PC-9 (cell line): ENCODE measurements around the gene CMIP. TPM values are rescaled to one million over a fixed set of nuclear protein-coding genes. Genes with fewer than 3 reads are reported as not detected.

Experiments used
- BruUV-seq: library from RNA; stranded (reverse); fragments of 400-500 nt; replicated peaks from 2 replicates; lab custom pipeline; 2021; lab: Mats Ljungman, UMichigan
- CTCF ChIA-PET: fragments of 300-600 bp; sonication (Branson Sonifier 250); formaldehyde crosslinking; loops from one replicate; lab custom pipeline; 2022; ENCODE audit warnings: antibody characterized with exemption; lab: Charles Lee
- POLR2A ChIA-PET: fragments of 300-600 bp; sonication (Branson Sonifier 250); formaldehyde crosslinking; loops from one replicate; lab custom pipeline; 2022; ENCODE audit warnings: antibody characterized with exemption; ENCODE audit not compliant: unreplicated experiment; lab: Charles Lee
- DNase-seq, 2 experiments: peaks; one replicate each; pipeline versions ENCODE4 v3.0.0 to v3.0.0-alpha.2; 2015 to 2022; ENCODE audit warnings: mixed read lengths in 1 of 2
- H2AFZ ChIP-seq: fragments of 200-600 bp; sonication (generic); 2 replicates; pipeline ENCODE4 v1.8.1; 2017; ENCODE audit warnings: antibody characterized with exemption
- H3F3A ChIP-seq: fragments of 200-600 bp; sonication (generic); 2 replicates; pipeline ENCODE4 v1.8.1; 2017; ENCODE audit warnings: antibody characterized with exemption, mild to moderate bottlenecking, low read depth; ENCODE audit not compliant: insufficient read depth
- H3K27ac ChIP-seq: fragments of 200-600 bp; sonication (generic); 2 replicates; pipeline ENCODE4 v1.6.1; 2016; ENCODE audit warnings: mixed run types
- H3K27me3 ChIP-seq: fragments of 200-600 bp; sonication (generic); 2 replicates; pipeline ENCODE4 v1.6.1; 2016; ENCODE audit warnings: low read depth, mixed run types; ENCODE audit not compliant: insufficient read depth
- H3K36me3 ChIP-seq: fragments of 200-600 bp; sonication (generic); 2 replicates; pipeline ENCODE4 v1.6.1; 2016; ENCODE audit warnings: low read depth, mixed run types
- H3K4me1 ChIP-seq: fragments of 200-600 bp; sonication (generic); replicated peaks from 2 replicates; pipeline ENCODE4 v1.6.1; 2016; ENCODE audit warnings: mixed run types; ENCODE audit not compliant: insufficient read depth
- H3K4me2 ChIP-seq: fragments of 200-600 bp; sonication (generic); 2 replicates; pipeline ENCODE4 v1.6.1; 2017; ENCODE audit warnings: mixed run types
- H3K4me3 ChIP-seq: fragments of 200-600 bp; sonication (generic); 2 replicates; pipeline ENCODE4 v1.6.1; 2016; ENCODE audit warnings: mixed run types
- H3K79me2 ChIP-seq: fragments of 200-600 bp; sonication (generic); 2 replicates; pipeline ENCODE4 v1.6.1; 2017; ENCODE audit warnings: low read depth, mixed run types
- H3K9me2 ChIP-seq: fragments of 200-600 bp; sonication (generic); 2 replicates; pipeline ENCODE4 v1.8.1; 2017; ENCODE audit warnings: mild to moderate bottlenecking; ENCODE audit not compliant: insufficient read depth
- H3K9me3 ChIP-seq: fragments of 200-600 bp; sonication (generic); 2 replicates; pipeline ENCODE4 v1.8.1; 2016; ENCODE audit warnings: low read depth; ENCODE audit not compliant: insufficient read depth
- H4K20me1 ChIP-seq: fragments of 200-600 bp; sonication (generic); 2 replicates; pipeline ENCODE4 v1.8.1; 2017; ENCODE audit not compliant: insufficient read depth
- CTCF ChIP-seq: fragments of 200-600 bp; sonication (generic); conservative IDR thresholded peaks from 2 replicates; pipeline ENCODE4 v1.6.1; 2017; ENCODE audit warnings: mixed run types, antibody characterized with exemption, mild to moderate bottlenecking, moderate library complexity
- EZH2 ChIP-seq: fragments of 200-600 bp; sonication (generic); IDR thresholded peaks from 2 replicates; pipeline ENCODE4 v1.8.0; 2017; ENCODE audit warnings: antibody characterized with exemption, low read depth
- intact Hi-C: fragments of 100-400 bp; cut with micrococcal nuclease; formaldehyde crosslinking; loops from one replicate; pipeline ENCODE4 v1.10.0; 2022; ENCODE audit not compliant: unreplicated experiment
- total RNA-seq: library from RNA; stranded (reverse); gene quantifications from 2 replicates; pipeline ENCODE4 v1.2.3, GENCODE V29; 2021

The CMIP gene
- total RNA-seq, 1 experiment from 2014 or later = 96.6 TPM

- H3K9me3 ChIP-seq = no peaks in the 10 kb centered on the region
- H3K36me3 ChIP-seq = no peaks in the 10 kb centered on the region
- H3K79me2 ChIP-seq = peaks cover 21% of the 10 kb centered on the region
- no peak overlapping the region for H3K4me2 ChIP-seq
- H3K27me3 ChIP-seq = no peaks in the 10 kb centered on the region
- H3K9me2 ChIP-seq = no peaks in the 10 kb centered on the region
- intact Hi-C loops = no loop called here
- H3K4me3 ChIP-seq = no peak overlapping the region
- POLR2A ChIA-PET = no interaction called here
- 0 out of 2 replicates have a peak, but pooled peaks cover 3% of the 10 kb centered on the region for H4K20me1 ChIP-seq
- no peak overlapping the region for H2AFZ ChIP-seq
- H3F3A ChIP-seq = peaks cover 34% of the 10 kb centered on the region
- no TSS peak for BruUV-seq
- H3K4me1 ChIP-seq = peaks cover 41% of the 10 kb centered on the region
- no peak for DNase-seq
- CTCF ChIA-PET = no interaction called here
- TF ChIP-seq CTCF (no peak), EZH2 (no peak)
- no peak overlapping the region for H3K27ac ChIP-seq
Observed at GRCh38 chr16:81627729-81628244, 183.2 kb downstream of the CMIP start.

- DNase-seq = no peak
- peaks cover 49% of the 10 kb centered on the region for H3K4me1 ChIP-seq
- peaks cover 44% of the 10 kb centered on the region for H3F3A ChIP-seq
- BruUV-seq = no TSS peak
- peaks cover 5% of the 10 kb centered on the region; the same call in 1 of the 2 replicates for H4K20me1 ChIP-seq
- CTCF ChIA-PET = interaction anchor here (0.7 kb wide), 1 partner anchor 48 kb away, joined by 9 read pairs; no protein-coding TSS in a partner anchor
- no peak overlapping the region for H2AFZ ChIP-seq
- TF ChIP-seq CTCF (no peak), EZH2 (no peak)
- intact Hi-C loops = no loop called here
- no peaks in the 10 kb centered on the region for H3K27me3 ChIP-seq
- POLR2A ChIA-PET = no interaction called here
- no peak overlapping the region for H3K4me2 ChIP-seq
- peaks cover 23% of the 10 kb centered on the region for H3K79me2 ChIP-seq
- no peaks in the 10 kb centered on the region for H3K9me3 ChIP-seq
- no peaks in the 10 kb centered on the region for H3K9me2 ChIP-seq
- no peaks in the 10 kb centered on the region for H3K36me3 ChIP-seq
- no peak overlapping the region for H3K4me3 ChIP-seq
- no peak overlapping the region for H3K27ac ChIP-seq
Observed at GRCh38 chr16:81629034-81629802, 184.6 kb downstream of the CMIP start.

GRCh38 chr16:81629896-81630634, 185.5 kb downstream of the CMIP start:
- H3K9me2 ChIP-seq = no peaks in the 10 kb centered on the region
- H3K36me3 ChIP-seq = no peaks in the 10 kb centered on the region
- intact Hi-C loops = loop anchor here (5.0 kb wide), 2 partner anchors 82 to 183 kb away; no protein-coding TSS in a partner anchor
- no peaks in the 10 kb centered on the region for H3K9me3 ChIP-seq
- peaks cover 5% of the 10 kb centered on the region; the same call in 1 of the 2 replicates for H4K20me1 ChIP-seq
- H3F3A ChIP-seq = peaks cover 39% of the 10 kb centered on the region
- CTCF ChIA-PET = interaction anchor here (0.7 kb wide), 1 partner anchor 497 kb away, joined by 4 read pairs; no protein-coding TSS in a partner anchor
- H3K27ac ChIP-seq = no peak overlapping the region
- peaks cover 30% of the 10 kb centered on the region for H3K79me2 ChIP-seq
- H3K4me1 ChIP-seq = peaks cover 48% of the 10 kb centered on the region
- no peak for TF ChIP-seq EZH2
- TF ChIP-seq CTCF = no peak
- POLR2A ChIA-PET = interaction anchor here (0.6 kb wide), 1 partner anchor 230 kb away, joined by 4 read pairs; no protein-coding TSS in a partner anchor
- BruUV-seq = no TSS peak
- no peak overlapping the region for H3K4me2 ChIP-seq
- no peak for DNase-seq
- no peak overlapping the region for H3K4me3 ChIP-seq
- H3K27me3 ChIP-seq = no peaks in the 10 kb centered on the region
- H2AFZ ChIP-seq = no peak overlapping the region
